HG02938 (cell line): ENCODE results near the gene IRAK3.

ENCODE experiments used
- ATAC-seq: cut with Tn5 transposase; IDR thresholded peaks from one replicate; pipeline ENCODE4 v1.9.1; 2021; ENCODE audit warnings: mild to moderate bottlenecking, moderate library complexity; ENCODE audit not compliant: unreplicated experiment

The IRAK3 gene

GRCh38 chr12:66301944-66302826, 113.2 kb downstream of the IRAK3 start, which contains the start of gene HELB:
Gene HELB (plus strand): TSS chr12:66302493. CDS start chr12:66302604, 111 bp downstream.
- peak; percentile 90 for ATAC-seq

DNA sequence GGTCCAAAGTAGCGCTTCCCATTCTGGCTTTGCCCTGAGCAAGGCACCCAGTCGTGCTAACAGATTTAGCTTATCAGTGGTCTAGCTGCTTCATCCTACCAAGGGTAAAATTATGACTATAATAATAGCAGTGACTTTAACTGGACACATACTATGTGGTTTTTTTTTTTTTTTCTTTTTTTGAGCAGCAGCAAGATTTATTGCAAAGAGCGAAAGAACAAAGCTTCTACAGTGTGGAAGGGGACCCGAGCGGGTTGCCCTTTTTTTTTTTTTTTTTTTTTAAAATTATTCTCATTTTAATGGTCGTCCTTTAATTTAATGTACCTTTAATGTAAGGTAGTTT, 113.8 kb downstream of the IRAK3 start:
- ATAC-seq, result no peak

- ATAC-seq, result peak; percentile 78
These were observed 114.3 kb downstream of the IRAK3 start for GRCh38 chr12:66303316-66303804.
